ENCODE measurements around the gene HOXD8. TPM values are rescaled to one million over a fixed set of nuclear protein-coding genes. Genes with fewer than 3 reads are reported as not detected.
A peak's percentile ranks its signal among the peaks of the same experiment; 100 is the strongest.

The HOXD8 gene
- polyA plus RNA-seq, 1 of the 3 experiments (the other 2 are of a cell fraction): 6.4 TPM

GRCh38 chr2:176081837-176082524 lies 47.5 kb upstream of the HOXD8 start:
- Histone ChIP-seq H3K79me2 (ENCODE audit: insufficient read depth) (no peaks in the 10 kb centered on the region), H3K27me3 (ENCODE audit: insufficient read depth) (peaks cover 86% of the 10 kb centered on the region), H4K20me1 (ENCODE audit: insufficient read depth) (peaks cover 17% of the 10 kb centered on the region; the same call in 1 of the 2 replicates), H3K4me1 (ENCODE audit: control insufficient read depth in 1 of 2, insufficient read depth in 2 of 2, low read depth in 1 of 2, low read length in 1 of 2) (peaks cover 0 to 35% of the 10 kb centered on the region in 2 experiments; a peak in 1 of 4 replicates), H3K4me3 (ENCODE audit: low read depth in 2 of 2, low read length in 1 of 2) (no peak overlapping the region; a peak in 1 of 4 replicates), H2AFZ (ENCODE audit: low read depth) (no peak overlapping the region), H3K27ac (ENCODE audit: low read depth in 2 of 2, low read length in 1 of 2) (no peak overlapping the region), H3K9ac (no peak overlapping the region), H3K9me3 (no peaks in the 10 kb centered on the region), H3F3A (replicated peaks; ENCODE audit: insufficient read depth) (peaks cover 3% of the 10 kb centered on the region), H3K4me2 (no peak overlapping the region), H3K36me3 (replicated peaks in 1 of 2; ENCODE audit: control insufficient read depth in 1 of 2, insufficient read depth in 2 of 2, low read length in 1 of 2) (no peaks in the 10 kb centered on the region), H3K9me2 (no peaks in the 10 kb centered on the region)
- TF ChIP-seq RFX5 (IDR thresholded peaks at IDR 0.05; ENCODE audit: low read length): no peak
- TF ChIP-seq RCOR1 (IDR thresholded peaks at IDR 0.05; ENCODE audit: low read length): no peak
- no peak for TF ChIP-seq TAF1 (IDR thresholded peaks at IDR 0.05; ENCODE audit: borderline replicate concordance, low read depth, low read length)
- no peak for TF ChIP-seq NFIC (IDR thresholded peaks at IDR 0.05; ENCODE audit: borderline replicate concordance)
- no peak for TF ChIP-seq MEF2A (IDR thresholded peaks at IDR 0.05; ENCODE audit: borderline replicate concordance, low read depth)
- no peak for TF ChIP-seq YY1 (IDR thresholded peaks at IDR 0.05; ENCODE audit: low read depth)
- peak; percentile 67; the same call in 1 of the 2 replicates for TF ChIP-seq EZH2phosphoT487 (IDR thresholded peaks at IDR 0.05; ENCODE audit: borderline replicate concordance, low read depth)
- TF ChIP-seq POLR2AphosphoS5 (IDR thresholded peaks at IDR 0.05; ENCODE audit: low read depth, low read length): no peak
- 12% methylated on average over 41 of the region's 62 CpGs for WGBS (ENCODE audit: low lambda C conversion rate)
- ChIA-PET POLR2A (no interaction called here), CTCF (interaction anchor here (1.0 to 12.1 kb wide), 12 partner anchors 13 to 1382 kb away, joined by 3 to 262 read pairs (median 16); partner anchors contain the start of gene HOXD13)
- DNase-seq: peak; percentile 76

- Histone ChIP-seq H3K9ac (no peak overlapping the region), H2AFZ (ENCODE audit: low read depth) (no peak overlapping the region), H3K9me2 (no peaks in the 10 kb centered on the region), H3K4me2 (no peak overlapping the region), H3K4me3 (ENCODE audit: low read depth in 2 of 2, low read length in 1 of 2) (no peak overlapping the region; a peak in 1 of 4 replicates), H3K27me3 (ENCODE audit: insufficient read depth) (peaks cover 91% of the 10 kb centered on the region), H3K27ac (ENCODE audit: low read depth in 2 of 2, low read length in 1 of 2) (no peak overlapping the region), H3K9me3 (no peaks in the 10 kb centered on the region), H4K20me1 (ENCODE audit: insufficient read depth) (peaks cover 20% of the 10 kb centered on the region; the same call in 1 of the 2 replicates), H3K4me1 (ENCODE audit: control insufficient read depth in 1 of 2, insufficient read depth in 2 of 2, low read depth in 1 of 2, low read length in 1 of 2) (peaks cover 0 to 35% of the 10 kb centered on the region in 2 experiments; a peak in 1 of 4 replicates), H3K79me2 (ENCODE audit: insufficient read depth) (no peaks in the 10 kb centered on the region), H3K36me3 (replicated peaks in 1 of 2; ENCODE audit: control insufficient read depth in 1 of 2, insufficient read depth in 2 of 2, low read length in 1 of 2) (no peaks in the 10 kb centered on the region), H3F3A (replicated peaks; ENCODE audit: insufficient read depth) (peaks cover 3% of the 10 kb centered on the region)
- ChIA-PET CTCF (interaction anchor here (1.0 to 12.1 kb wide), 11 partner anchors 12 to 1383 kb away, joined by 3 to 262 read pairs (median 22); partner anchors contain the start of gene HOXD13), POLR2A (no interaction called here)
- WGBS (ENCODE audit: low lambda C conversion rate): 15% methylated on average over 10 of the region's 10 CpGs
- DNase-seq: no peak
- TF ChIP-seq TAF1 (IDR thresholded peaks at IDR 0.05; ENCODE audit: borderline replicate concordance, low read depth, low read length): no peak
- no peak for TF ChIP-seq YY1 (IDR thresholded peaks at IDR 0.05; ENCODE audit: low read depth)
- TF ChIP-seq NRF1 (IDR thresholded peaks at IDR 0.05; ENCODE audit: low read depth, low read length): no peak
- no peak for TF ChIP-seq GATA2 (CRISPR knock-in tag; IDR thresholded peaks at IDR 0.05)
- no peak for TF ChIP-seq FOXJ3 (CRISPR knock-in tag; IDR thresholded peaks at IDR 0.05)
- no peak for TF ChIP-seq USF1 (IDR thresholded peaks at IDR 0.05; ENCODE audit: borderline replicate concordance, low read depth)
- no peak for TF ChIP-seq EP300 (IDR thresholded peaks at IDR 0.05; ENCODE audit: borderline replicate concordance in 1 of 2, low read depth in 1 of 2, low read length in 1 of 2)
- no peak for TF ChIP-seq MAX (IDR thresholded peaks at IDR 0.05; ENCODE audit: low read depth)
- no peak for TF ChIP-seq POLR2AphosphoS5 (IDR thresholded peaks at IDR 0.05; ENCODE audit: low read depth, low read length)
- TF ChIP-seq EZH2phosphoT487 (IDR thresholded peaks at IDR 0.05; ENCODE audit: borderline replicate concordance, low read depth): no peak
- no peak for TF ChIP-seq RFX5 (IDR thresholded peaks at IDR 0.05; ENCODE audit: low read length)
- no peak for TF ChIP-seq TEAD4 (IDR thresholded peaks at IDR 0.05; ENCODE audit: borderline replicate concordance, insufficient read depth)
- TF ChIP-seq PBX3 (IDR thresholded peaks at IDR 0.05): no peak
- TF ChIP-seq SIN3A (IDR thresholded peaks at IDR 0.05; ENCODE audit: borderline replicate concordance, low read depth, low read length): no peak
- TF ChIP-seq FOXM1 (IDR thresholded peaks at IDR 0.05; ENCODE audit: low read depth): no peak
- TF ChIP-seq GABPA (IDR thresholded peaks at IDR 0.05; ENCODE audit: low read depth): no peak
- TF ChIP-seq IRF3 (IDR thresholded peaks at IDR 0.05; ENCODE audit: low read depth, low read length): no peak
- no peak for TF ChIP-seq CTCF (IDR thresholded peaks at IDR 0.05)
- no peak for TF ChIP-seq FOSL2 (IDR thresholded peaks at IDR 0.05; ENCODE audit: borderline replicate concordance, low read depth)
These were observed 47.0 kb upstream of the HOXD8 start for GRCh38 chr2:176082525-176082823.

All from SK-N-SH (cell line).